ELR (cell line): ENCODE data around the gene TTC1.
"Not testable (repeated sequence)": the region's sequence is repeated elsewhere in the genome, so short reads cannot be mapped to it uniquely, and the experiment has no call there.

Experiments used
- DNase-seq: peaks from one replicate; pipeline ENCODE4 v3.0.0-alpha.2; 2015; ENCODE audit warnings: low read depth

Gene TTC1

GRCh38 chr5:160008877-160009590 is at the start of gene TTC1:
TSS of gene TTC1 (plus strand) at chr5:160009139. CDS start at chr5:160010529, 1,390 bp downstream.
- DNase-seq, result peak; percentile 100

GRCh38 chr5:159961176-159962160 is 47.5 kb upstream of the TTC1 start:
- no peak for DNase-seq

GRCh38 chr5:159962214-159962613 is 46.7 kb upstream of the TTC1 start:
- DNase-seq, result no peak

GRCh38 chr5:159963935-159964334 is 45.0 kb upstream of the TTC1 start:
- DNase-seq, result no peak

GRCh38 chr5:159965031-159965837 is 43.7 kb upstream of the TTC1 start:
- peak; percentile 77 for DNase-seq

GRCh38 chr5:159965838-159966128 is 43.2 kb upstream of the TTC1 start:
- DNase-seq, result not testable (repeated sequence)

GRCh38 chr5:159969966-159970365 is 39.0 kb upstream of the TTC1 start:
- DNase-seq, result peak; percentile 50

GRCh38 chr5:159971038-159971437 is 37.9 kb upstream of the TTC1 start:
- DNase-seq, result peak; percentile 75

GRCh38 chr5:159971514-159971913 is 37.4 kb upstream of the TTC1 start:
- no peak for DNase-seq

GRCh38 chr5:159971931-159972461 is 36.9 kb upstream of the TTC1 start:
- DNase-seq, result no peak

- no peak for DNase-seq
Observed at GRCh38 chr5:159972538-159973362, 36.2 kb upstream of the TTC1 start.

- peak; percentile 94 for DNase-seq
Observed at GRCh38 chr5:159975462-159976019, 33.4 kb upstream of the TTC1 start.

GRCh38 chr5:159976921-159977320 is 32.0 kb upstream of the TTC1 start:
- DNase-seq, result no peak

GRCh38 chr5:159978358-159978757 is 30.6 kb upstream of the TTC1 start:
- no peak for DNase-seq

- DNase-seq, result peak; percentile 32
Observed at GRCh38 chr5:159982421-159983173, 26.3 kb upstream of the TTC1 start.

GRCh38 chr5:159987031-159987674 is 21.8 kb upstream of the TTC1 start:
- peak; percentile 76 for DNase-seq

GRCh38 chr5:159990506-159990905 is 18.4 kb upstream of the TTC1 start:
- DNase-seq, result peak; percentile 38

GRCh38 chr5:159992566-159992965 is 16.4 kb upstream of the TTC1 start:
- DNase-seq, result no peak

GRCh38 chr5:159993194-159993593 is 15.7 kb upstream of the TTC1 start:
- DNase-seq, result no peak

- DNase-seq, result no peak
Observed at GRCh38 chr5:159995907-159996306, 13.0 kb upstream of the TTC1 start.
